Measurements from ENCODE around the gene GNG7. TPM values are rescaled to one million over a fixed set of nuclear protein-coding genes. Genes with fewer than 3 reads are reported as not detected.

GNG7 gene
- total RNA-seq, 1 experiment from 2014 or later = 7.7 TPM

GRCh38 chr19:2634960-2635359, 67.5 kb downstream of the GNG7 start:
- H3K23ac ChIP-seq (ENCODE audit: insufficient read length, low read depth, low read length) = no peak overlapping the region
- H2BK120ac ChIP-seq (ENCODE audit: low read depth, low read length, poor library complexity, severe bottlenecking) = no peak overlapping the region
- H3K27ac Mint-ChIP-seq = no peak overlapping the region
- H3K79me2 ChIP-seq (ENCODE audit: insufficient read depth, low read length) = no peaks in the 10 kb centered on the region
- no peak overlapping the region for H3K9ac ChIP-seq (ENCODE audit: extremely low read depth, insufficient read length, low read length)
- no peaks in the 10 kb centered on the region for H4K20me1 ChIP-seq (ENCODE audit: control insufficient read depth, insufficient read depth, insufficient read length)
- H3K4me2 ChIP-seq (ENCODE audit: insufficient read depth, insufficient read length, low read length) = no peak overlapping the region
- H3K14ac ChIP-seq (ENCODE audit: insufficient read depth, low read length) = no peak overlapping the region
- no peaks in the 10 kb centered on the region for H3K79me1 ChIP-seq (ENCODE audit: insufficient read depth, low read depth, low read length, poor library complexity, severe bottlenecking)
- DNase-seq = no peak
- WGBS (ENCODE audit: extremely low coverage, insufficient read length, low lambda C conversion rate) = no CpG with 5 or more reads among the region's 9 CpGs
- H2BK5ac ChIP-seq (ENCODE audit: insufficient read length, low read length) = no peak overlapping the region
- no peak overlapping the region for H3K27ac ChIP-seq (ENCODE audit: insufficient read length, low read depth, low read length)
- no peak for TF ChIP-seq CTCF (conservative IDR thresholded peaks at IDR 0.05)
- peaks cover 0 to 2% (median 0%) of the 10 kb centered on the region in 3 experiments; a peak in 1 of 7 replicates for H3K36me3 Mint-ChIP-seq (ENCODE audit: insufficient read depth in 1 of 3, low read depth in 3 of 3)
- H2BK20ac ChIP-seq (ENCODE audit: low read depth, low read length, poor library complexity, severe bottlenecking) = no peak overlapping the region
- peaks cover 8% of the 10 kb centered on the region in 2 experiments; a peak in 4 of 5 replicates for H3K9me3 Mint-ChIP-seq
- H4K5ac ChIP-seq (ENCODE audit: insufficient read length, low read depth, low read length) = no peak overlapping the region
- H3K56ac ChIP-seq (ENCODE audit: insufficient read length, low read depth, low read length) = no peak overlapping the region
- no peak overlapping the region for H2AFZ ChIP-seq (ENCODE audit: low read length)
- no peak overlapping the region for H4K91ac ChIP-seq (ENCODE audit: insufficient read length, low read depth, low read length)
- no peaks in the 10 kb centered on the region for H3K4me1 ChIP-seq (ENCODE audit: insufficient read depth, low read length)
- peaks cover 8% of the 10 kb centered on the region for H3K9me3 ChIP-seq (ENCODE audit: control insufficient read depth, low read depth, low read length)
- H4K8ac ChIP-seq (replicated peaks; ENCODE audit: insufficient read length, low read depth, low read length) = no peak overlapping the region
- no peak overlapping the region for H2BK12ac ChIP-seq (ENCODE audit: insufficient read length, low read depth, low read length)
- no peak overlapping the region for H2BK15ac ChIP-seq (ENCODE audit: low read depth, low read length)
- H3K23me2 ChIP-seq (ENCODE audit: insufficient read length, low read depth, low read length, poor library complexity, severe bottlenecking) = peaks cover 4% of the 10 kb centered on the region
- no peak overlapping the region for H3K4me3 Mint-ChIP-seq
- H3K4me1 Mint-ChIP-seq = peaks cover 7 to 14% of the 10 kb centered on the region in 2 experiments
- peaks cover 12% of the 10 kb centered on the region; the same call in 1 of the 2 replicates for H3K27me3 Mint-ChIP-seq (ENCODE audit: low read depth)
- no peak overlapping the region for H3T11ph ChIP-seq (ENCODE audit: low read length)
- no peak overlapping the region for H2AK5ac ChIP-seq (ENCODE audit: insufficient read length, low read length)
- H3K18ac ChIP-seq (ENCODE audit: insufficient read length, low read depth, low read length) = no peak overlapping the region
- H3K27me3 ChIP-seq (ENCODE audit: insufficient read depth, low read length) = no peaks in the 10 kb centered on the region
- no peak overlapping the region for H3K4ac ChIP-seq (ENCODE audit: low read depth, low read length)
